ENCODE results near the gene GRK6. TPM values are rescaled to one million over a fixed set of nuclear protein-coding genes. Genes with fewer than 3 reads are reported as not detected.
A peak's percentile ranks its signal among the peaks of the same experiment; 100 is the strongest.

Gene GRK6
- total RNA-seq, 1 experiment from 2014 or later: 75.2 TPM

- no peak overlapping the region for H4K5ac ChIP-seq (ENCODE audit: insufficient read length, low read depth, low read length)
Observed at GRCh38 chr5:177430140-177430951, 3.9 kb downstream of the GRK6 start.

More at GRCh38 chr5:177430140-177430951, 3.9 kb downstream of the GRK6 start:
- no peak overlapping the region for H3K27ac ChIP-seq (ENCODE audit: insufficient read length, low read depth, low read length)
- no peaks in the 10 kb centered on the region for H3K27me3 ChIP-seq (ENCODE audit: insufficient read depth, low read length)
- H4K20me1 ChIP-seq (ENCODE audit: control insufficient read depth, insufficient read depth, insufficient read length): peaks cover 2% of the 10 kb centered on the region
- no peak overlapping the region for H3T11ph ChIP-seq (ENCODE audit: low read length)
- H3K18ac ChIP-seq (ENCODE audit: insufficient read length, low read depth, low read length): no peak overlapping the region
- no peak overlapping the region for H3K4me2 ChIP-seq (ENCODE audit: insufficient read depth, insufficient read length, low read length)
- no peaks in the 10 kb centered on the region for H3K9me3 Mint-ChIP-seq
- H4K8ac ChIP-seq (replicated peaks; ENCODE audit: insufficient read length, low read depth, low read length): no peak overlapping the region
- H2BK5ac ChIP-seq (ENCODE audit: insufficient read length, low read length): no peak overlapping the region
- no peak overlapping the region for H3K4ac ChIP-seq (ENCODE audit: low read depth, low read length)
- no peak overlapping the region for H2BK12ac ChIP-seq (ENCODE audit: insufficient read length, low read depth, low read length)
- H4K91ac ChIP-seq (ENCODE audit: insufficient read length, low read depth, low read length): no peak overlapping the region
- H3K14ac ChIP-seq (ENCODE audit: insufficient read depth, low read length): no peak overlapping the region
- peak overlapping the region in 2 of 3 experiments; percentile 48 to 49; a peak in 4 of 7 replicates for H3K27ac Mint-ChIP-seq
- no peak overlapping the region for H2AK5ac ChIP-seq (ENCODE audit: insufficient read length, low read length)
- H3K36me3 Mint-ChIP-seq (ENCODE audit: insufficient read depth in 1 of 3, low read depth in 3 of 3): peaks cover 4 to 42% (median 34%) of the 10 kb centered on the region in 3 experiments; a peak in 6 of 7 replicates
- peaks cover 17 to 26% of the 10 kb centered on the region in 2 experiments for H3K4me1 Mint-ChIP-seq
- no peaks in the 10 kb centered on the region; the same call in 1 of the 2 replicates for H3K79me2 ChIP-seq (ENCODE audit: insufficient read depth, low read length)
- no peak overlapping the region for H2AFZ ChIP-seq (ENCODE audit: low read length)
- no peak overlapping the region for H3K9ac ChIP-seq (ENCODE audit: extremely low read depth, insufficient read length, low read length)
- TF ChIP-seq, protein P1, sequence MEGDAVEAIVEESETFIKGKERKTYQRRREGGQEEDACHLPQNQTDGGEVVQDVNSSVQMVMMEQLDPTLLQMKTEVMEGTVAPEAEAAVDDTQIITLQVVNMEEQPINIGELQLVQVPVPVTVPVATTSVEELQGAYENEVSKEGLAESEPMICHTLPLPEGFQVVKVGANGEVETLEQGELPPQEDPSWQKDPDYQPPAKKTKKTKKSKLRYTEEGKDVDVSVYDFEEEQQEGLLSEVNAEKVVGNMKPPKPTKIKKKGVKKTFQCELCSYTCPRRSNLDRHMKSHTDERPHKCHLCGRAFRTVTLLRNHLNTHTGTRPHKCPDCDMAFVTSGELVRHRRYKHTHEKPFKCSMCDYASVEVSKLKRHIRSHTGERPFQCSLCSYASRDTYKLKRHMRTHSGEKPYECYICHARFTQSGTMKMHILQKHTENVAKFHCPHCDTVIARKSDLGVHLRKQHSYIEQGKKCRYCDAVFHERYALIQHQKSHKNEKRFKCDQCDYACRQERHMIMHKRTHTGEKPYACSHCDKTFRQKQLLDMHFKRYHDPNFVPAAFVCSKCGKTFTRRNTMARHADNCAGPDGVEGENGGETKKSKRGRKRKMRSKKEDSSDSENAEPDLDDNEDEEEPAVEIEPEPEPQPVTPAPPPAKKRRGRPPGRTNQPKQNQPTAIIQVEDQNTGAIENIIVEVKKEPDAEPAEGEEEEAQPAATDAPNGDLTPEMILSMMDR (conservative IDR thresholded peaks at IDR 0.05): no peak
- peaks cover 4% of the 10 kb centered on the region for H3K23me2 ChIP-seq (ENCODE audit: insufficient read length, low read depth, low read length, poor library complexity, severe bottlenecking)
- no peaks in the 10 kb centered on the region for H3K27me3 Mint-ChIP-seq (ENCODE audit: low read depth)
- H3K4me3 Mint-ChIP-seq: no peak overlapping the region; a peak in 2 of 5 replicates
- DNase-seq: no peak
- WGBS (ENCODE audit: extremely low coverage, insufficient read length, low lambda C conversion rate): no CpG with 5 or more reads among the region's 26 CpGs
- no peak overlapping the region for H3K23ac ChIP-seq (ENCODE audit: insufficient read length, low read depth, low read length)
- no peaks in the 10 kb centered on the region for H3K9me3 ChIP-seq (ENCODE audit: control insufficient read depth, low read depth, low read length)
- no peaks in the 10 kb centered on the region for H3K79me1 ChIP-seq (ENCODE audit: insufficient read depth, low read depth, low read length, poor library complexity, severe bottlenecking)
- H2BK120ac ChIP-seq (ENCODE audit: low read depth, low read length, poor library complexity, severe bottlenecking): no peak overlapping the region
- H3K56ac ChIP-seq (ENCODE audit: insufficient read length, low read depth, low read length): no peak overlapping the region
- no peak overlapping the region for H2BK20ac ChIP-seq (ENCODE audit: low read depth, low read length, poor library complexity, severe bottlenecking)
- no peaks in the 10 kb centered on the region; the same call in 1 of the 2 replicates for H3K4me1 ChIP-seq (ENCODE audit: insufficient read depth, low read length)
- H2BK15ac ChIP-seq (ENCODE audit: low read depth, low read length): no peak overlapping the region
